CD1c-positive myeloid dendritic cell (primary cell): ENCODE results near the gene DPP7.

Experiments
- DNase-seq: peaks from one replicate; pipeline ENCODE4 v3.0.0-alpha.2; 2016; ENCODE audit errors: extremely low spot score

DPP7 gene

GRCh38 chr9:137088121-137088520 is 26.4 kb downstream of the DPP7 start:
- DNase-seq, result no peak

- peak; percentile 56 for DNase-seq
These were observed 27.1 kb downstream of the DPP7 start for GRCh38 chr9:137087409-137087925.

- DNase-seq, result peak; percentile 100
These were observed 27.8 kb downstream of the DPP7 start, which contains the start of gene MAN1B1 for GRCh38 chr9:137086531-137087408. TSS of gene MAN1B1 (plus strand) at chr9:137086985. CDS start at chr9:137087000, 15 bp downstream.

- DNase-seq, result peak; percentile 50
These were observed 28.5 kb downstream of the DPP7 start for GRCh38 chr9:137085920-137086530.

- no peak for DNase-seq
These were observed 30.0 kb downstream of the DPP7 start for GRCh38 chr9:137084526-137084925.

- peak; percentile 54 for DNase-seq
These were observed 31.0 kb downstream of the DPP7 start for GRCh38 chr9:137083394-137084004.

- DNase-seq, result no peak
These were observed 31.6 kb downstream of the DPP7 start for GRCh38 chr9:137082925-137083290.

GRCh38 chr9:137082222-137082924 is 32.2 kb downstream of the DPP7 start:
- no peak for DNase-seq

- no peak for DNase-seq
These were observed 34.0 kb downstream of the DPP7 start for GRCh38 chr9:137080260-137081122.

GRCh38 chr9:137079401-137079787 is 35.1 kb downstream of the DPP7 start:
- DNase-seq, result no peak

- DNase-seq, result no peak
These were observed 35.7 kb downstream of the DPP7 start for GRCh38 chr9:137078701-137079400.

GRCh38 chr9:137077758-137078693 is 36.5 kb downstream of the DPP7 start:
- peak; percentile 41 for DNase-seq

- peak; percentile 85 for DNase-seq
These were observed 37.4 kb downstream of the DPP7 start, which contains the start of gene UAP1L1 for GRCh38 chr9:137077010-137077747. TSS of gene UAP1L1 (plus strand) at chr9:137077517. CDS start at chr9:137077533, 16 bp downstream.

GRCh38 chr9:137076636-137077009 is 37.9 kb downstream of the DPP7 start:
- DNase-seq, result no peak

GRCh38 chr9:137075275-137075775 is 39.2 kb downstream of the DPP7 start:
- DNase-seq, result peak; percentile 57

- no peak for DNase-seq
These were observed 39.8 kb downstream of the DPP7 start for GRCh38 chr9:137074657-137075274.

GRCh38 chr9:137073992-137074399 is 40.5 kb downstream of the DPP7 start:
- DNase-seq, result no peak

GRCh38 chr9:137071282-137071681 is 43.3 kb downstream of the DPP7 start:
- DNase-seq, result no peak
